Stomach (tissue), 4 donors: ENCODE results near the gene LURAP1L.

Experiments used
- CTCF ChIP-seq, 7 experiments: fragments of 450-650 bp in 4 of 7; fragments of 200-600 bp in 3 of 7; sonication (generic) in 3 of 7; IDR thresholded peaks; one replicate each; pipeline ENCODE4 v1.5.1; 2016 to 2019; ENCODE audit warnings: antibody characterized with exemption in 7 of 7, control low read depth in 2 of 7, mild to moderate bottlenecking in 1 of 7
- EP300 ChIP-seq: sonication (generic); formaldehyde crosslinking; IDR thresholded peaks from one replicate; pipeline ENCODE4 v1.6.1; 2017; ENCODE audit warnings: antibody characterized with exemption
- POLR2A ChIP-seq, 4 donors: fragments of 450-650 bp; IDR thresholded peaks; one replicate each; pipeline ENCODE4 v1.6.1; 2016; ENCODE audit warnings: antibody characterized with exemption in 4 of 4, control low read depth in 2 of 4, mild to moderate bottlenecking in 1 of 4, moderate library complexity in 1 of 4
- POLR2AphosphoS5 ChIP-seq, 3 donors: sonication (generic); formaldehyde crosslinking; IDR thresholded peaks; one replicate each; pipeline ENCODE4 v1.6.1; 2016; ENCODE audit warnings: antibody characterized with exemption in 3 of 3

DNA sequence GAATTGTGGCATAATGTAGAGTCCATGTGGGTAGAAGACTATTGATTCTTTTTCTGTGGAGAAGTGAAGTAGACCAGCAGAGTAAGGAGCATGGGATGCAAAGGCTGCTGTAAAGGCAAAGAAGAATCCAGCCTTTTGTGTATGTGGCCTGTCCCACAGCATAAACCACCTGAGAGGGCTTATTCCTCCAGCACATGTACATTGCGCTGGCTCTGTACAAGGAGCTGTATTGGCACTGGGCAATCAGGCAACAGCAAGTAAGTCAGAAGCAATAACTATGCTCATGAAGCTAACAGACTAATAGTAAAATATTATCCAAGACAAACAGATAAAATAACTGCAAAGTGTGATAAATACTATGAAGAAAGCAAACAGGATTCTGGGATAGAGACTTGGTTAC is 86.2 kb downstream of the LURAP1L start:
- TF ChIP-seq CTCF (IDR thresholded peaks at IDR 0.05) = no peak
- no peak for TF ChIP-seq POLR2A (IDR thresholded peaks at IDR 0.05)
- no peak for TF ChIP-seq EP300
- peak in 1 of 3 donors; percentile 37 for TF ChIP-seq POLR2AphosphoS5 (IDR thresholded peaks at IDR 0.05)
